ENCODE measurements around the gene PCDHA4. TPM values are rescaled to one million over a fixed set of nuclear protein-coding genes. Genes with fewer than 3 reads are reported as not detected.

Gene PCDHA4
- total RNA-seq, 1 donor from 2014 or later, result 1.9 TPM

- DNase-seq (ENCODE audit: low spot score), result no peak
Measured at GRCh38 chr5:140855772-140856674, 49.2 kb downstream of the PCDHA4 start, which contains the start of gene PCDHA10. TSS of gene PCDHA10 (plus strand) at chr5:140855897. CDS start at chr5:140856049, 152 bp downstream.

- DNase-seq (ENCODE audit: low spot score), result no peak
Measured at GRCh38 chr5:140857177-140857986, 50.5 kb downstream of the PCDHA4 start.

GRCh38 chr5:140857987-140858240, 51.0 kb downstream of the PCDHA4 start:
- DNase-seq (ENCODE audit: low spot score), result no peak

- no peak for DNase-seq (ENCODE audit: low spot score)
Measured at GRCh38 chr5:140862441-140863295, 55.8 kb downstream of the PCDHA4 start.

Other genes starting within 250 kb of the PCDHA4 start
- 12.0 TPM for gene SRA1, start 249.6 kb upstream of the PCDHA4 start, total RNA-seq (ENCODE audit: insufficient read depth, low replicate concordance)
- 21.9 TPM for gene APBB3, start 242.5 kb upstream of the PCDHA4 start, total RNA-seq (ENCODE audit: insufficient read depth, low replicate concordance)
- 12.3 TPM for gene SLC35A4, start 242.2 kb upstream of the PCDHA4 start, total RNA-seq (ENCODE audit: insufficient read depth, low replicate concordance)
- 66.7 TPM for gene CD14, start 173.9 kb upstream of the PCDHA4 start, total RNA-seq (ENCODE audit: insufficient read depth, low replicate concordance)
- gene TMCO6, start 167.6 kb upstream of the PCDHA4 start, total RNA-seq (ENCODE audit: insufficient read depth, low replicate concordance), result 7.5 TPM
- 32.7 TPM for gene NDUFA2, start 159.4 kb upstream of the PCDHA4 start, total RNA-seq (ENCODE audit: insufficient read depth, low replicate concordance)
- 124 TPM for gene IK, start 159.2 kb upstream of the PCDHA4 start, total RNA-seq (ENCODE audit: insufficient read depth, low replicate concordance)
- gene WDR55, start 142.2 kb upstream of the PCDHA4 start, total RNA-seq (ENCODE audit: insufficient read depth, low replicate concordance), result 19.0 TPM
- gene DND1, start 133.5 kb upstream of the PCDHA4 start, total RNA-seq (ENCODE audit: insufficient read depth, low replicate concordance), result 0.96 TPM
- gene HARS1, start 115.7 kb upstream of the PCDHA4 start, total RNA-seq (ENCODE audit: insufficient read depth, low replicate concordance), result 31.1 TPM
- 20.0 TPM for gene HARS2, start 115.6 kb upstream of the PCDHA4 start, total RNA-seq (ENCODE audit: insufficient read depth, low replicate concordance)
- 35.4 TPM for gene ZMAT2, start 106.6 kb upstream of the PCDHA4 start, total RNA-seq (ENCODE audit: insufficient read depth, low replicate concordance)
- gene PCDHA1, start 20.9 kb upstream of the PCDHA4 start, total RNA-seq (ENCODE audit: insufficient read depth, low replicate concordance), result 5.3 TPM
- gene PCDHA2, start 12.2 kb upstream of the PCDHA4 start, total RNA-seq (ENCODE audit: insufficient read depth, low replicate concordance), result 3.4 TPM
- gene PCDHA3, start 6.0 kb upstream of the PCDHA4 start, total RNA-seq (ENCODE audit: insufficient read depth, low replicate concordance), result 4.3 TPM
- gene PCDHA5, start 14.5 kb downstream of the PCDHA4 start, total RNA-seq (ENCODE audit: insufficient read depth, low replicate concordance), result 8.4 TPM
- 3.1 TPM for gene PCDHA6, start 20.9 kb downstream of the PCDHA4 start, total RNA-seq (ENCODE audit: insufficient read depth, low replicate concordance)
- gene PCDHA7, start 27.2 kb downstream of the PCDHA4 start, total RNA-seq (ENCODE audit: insufficient read depth, low replicate concordance), result 3.9 TPM
- 6.0 TPM for gene PCDHA8, start 34.1 kb downstream of the PCDHA4 start, total RNA-seq (ENCODE audit: insufficient read depth, low replicate concordance)
- 0.96 TPM for gene PCDHA9, start 41.3 kb downstream of the PCDHA4 start, total RNA-seq (ENCODE audit: insufficient read depth, low replicate concordance)
- 2.6 TPM for gene PCDHA10, start 48.8 kb downstream of the PCDHA4 start, total RNA-seq (ENCODE audit: insufficient read depth, low replicate concordance)
- 1.2 TPM for gene PCDHA11, start 61.9 kb downstream of the PCDHA4 start, total RNA-seq (ENCODE audit: insufficient read depth, low replicate concordance)
- 2.9 TPM for gene PCDHA12, start 68.2 kb downstream of the PCDHA4 start, total RNA-seq (ENCODE audit: insufficient read depth, low replicate concordance)
- gene PCDHA13, start 75.1 kb downstream of the PCDHA4 start, total RNA-seq (ENCODE audit: insufficient read depth, low replicate concordance), result 2.6 TPM
- gene PCDHAC1, start 119.2 kb downstream of the PCDHA4 start, total RNA-seq (ENCODE audit: insufficient read depth, low replicate concordance), result 2.9 TPM
- gene PCDHAC2, start 159.4 kb downstream of the PCDHA4 start, total RNA-seq (ENCODE audit: insufficient read depth, low replicate concordance), result 3.4 TPM
- gene PCDHB1, start 244.3 kb downstream of the PCDHA4 start, total RNA-seq (ENCODE audit: insufficient read depth, low replicate concordance), result 0.24 TPM

Measured in umbilical cord (tissue), 2 donors.